T follicular helper cell (primary cell): ENCODE data around the gene MIOX.
"Not testable (repeated sequence)": the region's sequence is repeated elsewhere in the genome, so short reads cannot be mapped to it uniquely, and the experiment has no call there.

Source experiments
- DNase-seq: peaks from one replicate; pipeline ENCODE4 v3.0.0-alpha.2; 2020; ENCODE audit warnings: low read depth

The MIOX gene

DNA sequence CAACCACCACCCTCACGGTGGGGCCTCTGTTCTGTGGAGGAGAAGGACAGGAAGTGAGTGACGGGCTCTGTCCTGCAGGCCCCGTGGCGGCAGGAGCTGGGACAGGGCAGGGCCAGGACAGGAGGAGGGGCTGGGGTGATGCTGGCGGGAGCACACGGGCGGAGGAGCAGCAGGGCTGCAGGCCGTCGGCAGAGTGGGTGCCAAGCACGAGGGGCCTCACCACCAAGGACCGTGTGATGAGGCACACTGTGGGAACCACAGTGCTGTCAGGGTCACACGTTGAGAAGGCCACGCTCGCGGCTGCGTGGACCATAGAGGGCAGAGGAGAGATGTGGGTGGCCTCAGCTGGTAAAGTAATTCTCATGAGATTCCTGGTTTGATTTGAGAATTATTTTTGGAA, 30.2 kb downstream of the MIOX start:
- no peak for DNase-seq

DNA sequence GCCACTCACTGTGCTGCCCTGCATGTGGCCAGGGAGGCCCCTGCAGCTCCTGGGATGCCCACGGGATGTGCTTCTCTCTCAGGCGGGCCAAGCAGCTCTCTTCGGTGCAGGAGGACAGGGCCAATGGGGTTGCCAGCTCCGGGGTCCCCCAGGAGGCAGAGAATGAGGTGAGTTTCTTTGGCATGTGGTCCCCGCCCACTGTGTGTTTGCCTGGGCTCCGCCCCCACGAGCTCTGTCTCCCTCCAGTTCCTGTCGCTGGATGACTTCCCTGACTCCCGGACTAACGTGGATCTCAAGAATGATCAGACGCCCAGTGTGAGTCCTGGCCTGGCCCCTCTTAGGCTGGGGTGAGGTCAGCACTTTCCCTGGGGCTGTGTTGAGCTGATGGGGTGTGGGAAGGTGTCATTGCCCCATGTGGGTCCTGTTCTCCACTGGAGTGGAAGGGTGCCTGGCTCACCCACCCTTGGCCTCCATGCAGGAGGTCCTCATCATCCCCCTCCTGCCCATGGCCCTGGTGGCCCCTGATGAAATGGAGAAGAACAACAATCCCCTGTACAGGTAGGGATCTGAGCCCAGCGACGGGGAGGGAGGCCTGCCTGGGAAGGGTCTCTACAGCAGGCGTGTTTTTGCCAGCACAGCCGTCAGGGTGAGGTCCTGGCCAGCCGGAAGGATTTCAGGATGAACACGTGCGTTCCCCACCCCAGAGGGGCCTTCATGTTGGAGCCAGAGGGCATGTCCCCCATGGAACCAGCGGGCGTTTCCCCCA, 31.0 kb downstream of the MIOX start:
- no peak for DNase-seq

DNA sequence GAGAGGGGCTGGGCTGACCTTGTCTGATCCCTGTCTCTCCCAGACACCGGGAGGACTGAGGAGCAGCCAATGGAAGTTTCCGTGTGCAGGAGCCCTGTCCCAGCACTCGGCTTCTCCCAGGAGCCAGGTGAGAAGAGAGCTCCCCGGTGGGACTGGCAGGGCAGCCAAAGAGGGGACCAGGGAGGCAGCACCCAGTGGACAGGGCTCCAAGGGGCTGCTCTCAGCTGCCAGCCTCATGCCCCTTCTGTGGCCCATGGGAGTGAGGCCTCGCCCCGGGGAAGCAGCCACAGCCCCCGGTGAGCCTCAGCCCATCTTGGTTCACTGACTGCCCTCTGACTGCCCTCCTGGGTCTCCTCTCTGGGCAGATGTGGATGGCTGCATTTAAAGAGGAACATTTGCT, 31.9 kb downstream of the MIOX start:
- DNase-seq: no peak

DNA sequence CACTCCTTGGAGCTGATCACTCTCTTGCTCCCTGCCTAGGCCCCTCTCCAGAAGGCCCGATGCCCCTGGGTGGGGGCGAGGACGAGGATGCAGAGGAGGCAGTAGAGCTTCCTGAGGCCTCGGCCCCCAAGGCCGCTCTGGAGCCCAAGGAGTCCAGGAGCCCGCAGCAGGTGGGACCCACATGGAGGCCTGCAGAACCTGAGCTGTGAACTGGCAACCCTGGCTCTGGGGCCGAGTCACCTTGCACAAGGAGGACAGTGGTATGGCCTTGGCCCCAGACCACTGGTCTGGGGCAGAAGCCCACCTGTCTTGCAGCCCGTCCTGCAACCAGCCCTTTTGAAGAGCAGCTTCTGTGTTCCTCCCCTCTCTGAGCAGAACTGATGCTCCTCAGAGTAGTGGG, 32.5 kb downstream of the MIOX start:
- DNase-seq: no peak

DNA sequence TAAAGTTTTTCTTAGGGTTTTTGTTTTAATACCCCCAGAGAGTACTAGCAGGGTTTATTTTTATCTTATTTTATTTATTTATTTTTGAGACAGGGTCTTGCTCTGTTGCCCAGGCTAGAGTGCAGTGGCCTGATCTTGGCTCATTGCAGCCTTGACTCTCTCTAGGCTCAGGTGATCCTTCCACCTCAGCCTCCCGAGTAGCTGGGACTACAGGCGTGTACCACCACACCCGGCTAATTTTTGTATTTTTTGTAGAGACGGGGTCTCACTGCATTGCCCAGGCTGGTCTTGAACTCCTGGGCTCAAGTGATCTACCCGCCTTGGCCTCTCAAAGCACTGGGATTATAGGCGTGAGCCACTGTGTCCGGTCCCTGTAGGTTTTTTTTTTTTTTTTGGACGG, 33.5 kb downstream of the MIOX start:
- DNase-seq: not testable (repeated sequence)

DNA sequence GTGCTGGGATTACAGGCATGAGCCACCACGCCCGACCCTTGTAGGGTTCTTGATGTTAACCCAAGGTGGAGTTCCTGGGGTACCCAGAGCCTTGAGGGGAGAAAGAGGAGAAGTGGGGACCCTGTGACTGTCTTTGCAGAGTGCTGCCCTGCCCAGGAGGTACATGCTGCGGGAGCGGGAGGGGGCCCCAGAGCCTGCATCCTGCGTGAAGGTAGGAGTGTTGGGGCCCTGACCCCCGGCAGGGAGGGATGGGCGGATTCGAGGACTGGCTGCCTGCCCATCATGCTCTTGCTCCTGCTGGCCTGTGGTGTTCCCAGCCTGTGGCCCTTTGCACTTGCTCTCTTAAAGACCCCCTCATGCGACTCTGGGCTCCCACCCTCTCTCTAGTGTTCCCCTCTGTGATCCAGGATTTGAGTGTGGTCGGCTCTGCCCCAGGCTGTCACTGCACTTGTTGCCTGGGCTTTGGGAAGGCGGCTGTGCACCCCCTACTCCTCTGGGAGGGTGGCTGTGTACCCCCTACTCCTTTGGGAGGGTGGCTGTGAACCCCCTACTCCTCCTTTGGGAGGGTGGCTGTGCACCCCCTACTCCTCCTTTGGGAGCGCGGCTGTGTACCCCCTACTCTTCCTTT, 34.3 kb downstream of the MIOX start:
- no peak for DNase-seq

DNA sequence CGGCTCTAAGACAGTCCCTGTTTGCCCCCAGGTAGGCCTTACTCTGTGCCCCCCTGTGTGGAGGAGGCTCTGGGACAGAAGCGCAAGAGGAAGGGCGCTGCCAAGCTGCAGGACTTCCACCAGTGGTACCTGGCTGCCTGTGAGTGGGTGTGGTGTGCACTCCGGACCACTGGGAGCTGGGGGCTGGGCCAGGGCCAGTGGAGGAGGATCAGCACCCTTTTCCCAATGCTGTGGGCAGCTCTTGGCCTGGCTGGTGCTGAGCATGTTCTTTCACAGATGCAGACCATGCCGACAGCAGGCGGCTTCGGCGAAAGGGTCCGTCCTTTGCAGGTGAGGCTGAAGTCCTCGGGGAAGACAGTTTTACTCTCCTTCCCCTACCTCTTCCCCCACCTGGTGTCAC, 35.1 kb downstream of the MIOX start:
- DNase-seq: no peak

DNA sequence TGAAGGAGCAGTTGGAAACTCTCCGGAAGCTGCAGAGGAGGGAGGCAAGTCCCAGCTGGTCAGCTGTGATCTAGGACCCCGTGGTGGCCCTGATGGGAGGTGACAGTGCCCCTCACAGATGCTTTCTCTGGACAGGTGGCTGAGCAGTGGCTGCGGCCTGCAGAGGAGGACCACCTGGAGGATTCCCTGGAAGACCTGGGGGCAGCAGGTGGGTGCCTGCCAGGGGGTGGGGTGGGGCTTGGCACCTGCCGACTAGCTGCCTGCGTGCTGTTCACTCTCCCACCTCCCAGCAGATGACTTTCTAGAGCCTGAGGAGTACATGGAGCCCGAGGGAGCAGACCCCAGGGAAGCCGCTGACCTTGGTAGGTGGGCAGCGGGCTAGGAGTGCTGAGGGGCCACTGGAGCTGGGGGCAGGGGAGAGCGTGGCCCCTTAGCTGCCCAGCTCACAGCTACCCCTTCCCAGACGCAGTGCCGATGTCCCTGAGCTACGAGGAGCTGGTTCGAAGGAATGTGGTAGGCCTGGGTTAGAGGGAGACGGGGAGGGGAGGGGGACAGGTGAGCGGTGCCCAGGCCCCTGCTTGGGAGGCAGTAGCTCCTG, 35.6 kb downstream of the MIOX start:
- no peak for DNase-seq

DNA sequence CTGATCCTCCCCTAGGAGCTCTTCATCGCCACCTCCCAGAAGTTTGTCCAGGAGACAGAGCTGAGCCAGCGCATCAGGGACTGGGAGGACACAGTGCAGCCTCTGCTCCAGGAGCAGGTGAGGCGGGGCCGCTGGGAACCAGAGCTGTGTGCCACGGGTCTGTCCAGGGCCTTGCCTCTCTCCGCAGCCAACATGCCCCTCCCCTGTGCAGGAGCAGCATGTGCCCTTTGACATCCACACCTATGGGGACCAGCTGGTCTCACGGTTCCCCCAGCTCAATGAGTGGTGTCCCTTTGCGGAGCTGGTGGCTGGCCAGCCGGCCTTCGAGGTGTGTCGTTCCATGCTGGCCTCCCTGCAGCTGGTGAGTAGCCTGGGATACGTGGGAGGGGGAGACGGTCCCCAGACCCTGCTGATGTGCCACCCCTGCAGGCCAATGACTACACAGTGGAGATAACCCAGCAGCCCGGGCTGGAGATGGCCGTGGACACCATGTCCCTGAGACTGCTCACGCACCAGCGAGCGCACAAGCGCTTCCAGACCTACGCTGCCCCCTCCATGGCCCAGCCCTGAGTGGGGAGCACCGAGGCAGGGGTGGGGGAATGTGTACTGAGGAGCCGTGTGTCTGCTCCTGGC, 36.3 kb downstream of the MIOX start:
- no peak for DNase-seq

DNA sequence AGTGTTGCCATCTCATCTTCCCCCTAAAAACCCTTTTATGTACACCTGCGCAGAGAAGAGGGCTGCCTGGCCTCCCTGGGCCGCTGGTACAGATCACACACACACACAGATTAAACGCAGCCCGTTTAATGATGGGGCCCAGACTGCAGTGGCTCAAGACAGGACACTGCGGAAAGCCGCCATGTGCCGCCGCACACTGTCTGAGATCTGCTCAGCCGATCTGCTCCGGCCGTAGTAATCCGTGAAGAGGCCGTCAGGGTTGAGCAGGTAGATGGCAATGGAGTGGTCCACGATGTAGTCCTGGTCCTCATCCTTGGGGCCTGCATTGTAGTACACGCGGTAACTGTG, 36.8 kb downstream of the MIOX start:
- no peak for DNase-seq

DNA sequence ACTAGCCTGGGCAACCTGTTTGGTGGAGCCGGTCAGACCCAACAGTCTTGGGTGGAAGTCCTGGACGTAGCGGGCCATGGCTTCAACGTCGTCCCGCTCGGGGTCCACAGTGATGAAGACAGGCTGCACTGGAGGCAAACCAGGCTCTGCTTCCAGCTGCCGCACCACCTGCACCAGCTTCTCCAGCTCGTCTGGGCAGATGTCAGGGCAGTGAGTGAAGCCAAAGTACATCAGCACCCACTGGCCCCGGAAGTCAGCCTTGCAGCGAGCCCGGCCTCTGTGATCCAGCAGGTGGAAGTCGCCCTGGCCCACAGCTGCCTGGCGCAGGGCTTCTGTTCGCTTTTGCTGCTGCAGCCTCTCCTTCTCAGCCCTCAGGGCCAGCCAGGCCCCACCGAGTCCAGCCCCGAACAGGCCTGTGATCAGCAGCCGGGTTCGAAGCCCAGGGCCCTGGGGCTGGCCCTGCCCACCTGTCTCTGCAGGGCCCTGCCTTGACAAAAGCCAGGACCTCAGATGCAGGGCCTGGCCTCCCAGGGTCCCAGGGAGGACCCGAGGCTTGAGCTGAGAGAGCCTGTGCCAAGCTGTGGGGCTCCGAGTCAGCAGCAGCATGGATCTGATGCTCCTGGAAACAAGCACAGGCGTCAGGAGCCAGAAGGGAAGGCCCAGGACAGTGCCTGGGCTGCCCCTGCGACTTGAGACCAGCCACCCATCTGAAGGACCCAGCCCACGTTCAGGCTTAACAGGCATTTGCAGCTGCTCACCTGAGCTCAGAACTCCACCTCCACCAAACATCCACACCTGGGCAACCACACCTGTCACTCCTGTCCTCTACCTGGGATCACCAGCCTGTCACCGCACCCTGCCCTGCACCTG, 37.4 kb downstream of the MIOX start:
- no peak for DNase-seq

DNA sequence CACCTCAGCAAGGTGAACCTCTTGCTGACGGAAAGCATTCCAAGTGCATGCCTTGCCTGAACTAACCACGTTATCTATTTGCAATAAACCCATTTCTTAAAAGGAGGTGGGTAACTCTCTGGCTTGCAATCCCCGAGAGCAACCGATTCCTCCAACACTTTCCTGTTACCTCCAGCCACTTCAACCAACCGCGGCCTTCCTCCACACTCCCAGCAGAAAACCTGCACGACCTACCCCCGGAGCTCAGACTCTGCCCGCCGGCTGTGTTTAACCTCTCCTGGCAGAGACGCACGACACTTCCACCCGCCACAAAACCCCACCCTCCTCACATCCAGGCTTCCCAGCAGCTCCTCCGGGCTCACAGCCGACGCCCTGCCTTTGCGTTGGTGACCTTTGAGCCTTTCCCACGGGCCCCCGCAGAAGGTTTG, 38.0 kb downstream of the MIOX start:
- no peak for DNase-seq

DNA sequence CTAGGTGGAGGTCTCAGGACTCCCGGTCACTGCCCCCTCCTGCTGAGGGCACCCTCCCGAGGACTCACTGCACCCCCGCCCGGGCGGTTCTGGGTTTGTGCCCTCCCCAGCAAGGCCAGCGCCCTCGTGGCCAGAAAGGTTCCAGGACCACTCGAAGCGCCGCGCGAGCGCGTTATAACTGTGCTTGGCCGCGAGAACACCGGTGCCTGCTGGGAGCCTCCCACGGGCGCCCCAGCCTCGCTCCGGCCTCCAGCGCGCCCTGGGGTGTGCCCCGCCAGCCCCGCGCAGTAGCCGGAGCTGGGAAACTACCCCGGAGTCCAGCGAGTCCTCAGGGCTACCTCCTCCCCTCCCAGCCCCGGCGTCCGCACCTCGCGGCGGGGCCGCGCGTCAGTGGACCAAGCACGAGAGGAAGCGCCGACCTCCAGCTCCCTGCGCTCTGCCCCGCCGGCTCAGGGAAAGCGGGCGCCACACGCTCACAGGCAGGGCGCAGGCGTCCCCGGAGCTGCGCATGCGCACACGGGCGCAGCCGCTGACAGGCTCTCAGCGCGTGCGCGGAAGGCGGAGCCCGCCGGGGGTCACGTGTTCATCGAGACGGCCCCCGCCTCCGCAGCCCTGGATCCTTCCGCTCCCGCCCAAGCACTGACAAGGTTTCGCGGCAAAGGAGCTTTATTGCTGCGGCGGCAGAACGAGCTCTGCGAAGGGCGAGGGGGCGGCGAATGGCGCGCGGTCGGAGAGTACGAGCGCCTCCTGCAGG, 38.6 kb downstream of the MIOX start, which contains the start of gene SCO2:
TSS of gene SCO2 (minus strand) at position 495 of the 754 bp plus-strand sequence. CDS start 1,187 bp downstream, outside the sequence.
- peak; percentile 97 for DNase-seq

DNA sequence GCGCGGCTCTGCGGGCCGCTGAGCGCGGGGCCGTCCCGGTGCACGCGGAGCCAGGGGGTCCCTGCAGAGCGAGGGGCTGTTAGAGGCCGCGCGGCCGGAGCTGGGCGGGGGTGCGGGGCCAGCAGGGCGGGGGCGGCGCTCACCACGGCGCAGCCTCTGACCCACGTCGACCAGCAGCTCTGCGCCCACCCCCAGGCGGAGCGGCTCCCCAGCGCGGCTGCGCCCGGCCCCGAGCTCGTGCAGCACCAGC, 39.1 kb downstream of the MIOX start:
- DNase-seq: no peak

DNA sequence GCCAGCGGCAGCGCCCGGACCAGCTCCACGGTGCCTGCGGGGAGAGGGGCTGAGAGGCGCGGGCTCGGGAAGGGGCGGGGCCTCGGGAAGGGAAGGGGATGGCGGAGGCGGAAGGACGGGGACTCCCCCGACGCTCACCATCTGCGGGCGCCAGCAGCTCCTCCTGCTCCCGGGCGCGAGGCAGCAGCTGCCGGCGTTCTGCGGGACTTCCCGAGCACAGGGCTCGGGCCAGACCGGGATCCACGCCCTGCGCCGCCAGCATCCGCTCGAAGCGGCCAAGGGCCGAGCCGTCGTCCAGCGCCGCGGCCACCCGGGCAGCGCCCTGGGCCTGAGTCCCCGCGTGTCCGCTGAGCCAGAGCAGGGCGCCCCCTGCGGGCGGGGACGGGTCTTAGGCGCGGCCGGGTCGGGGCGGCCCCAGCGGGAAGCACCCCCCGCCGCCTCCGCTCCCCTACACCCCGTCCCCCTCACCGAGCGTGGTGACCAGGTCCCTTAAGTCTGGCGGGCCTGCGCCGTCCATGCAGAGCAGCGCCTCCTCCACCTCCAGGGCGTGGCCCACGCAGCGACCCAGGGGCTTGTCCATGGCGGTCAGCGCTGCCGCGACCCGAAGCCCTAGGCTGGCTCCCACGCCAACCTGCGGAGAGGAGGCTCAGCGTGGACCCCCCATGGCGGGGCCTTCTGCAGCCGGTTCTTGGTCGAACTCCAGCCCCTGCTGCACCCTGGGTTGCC, 39.6 kb downstream of the MIOX start:
- peak; percentile 72 for DNase-seq

DNA sequence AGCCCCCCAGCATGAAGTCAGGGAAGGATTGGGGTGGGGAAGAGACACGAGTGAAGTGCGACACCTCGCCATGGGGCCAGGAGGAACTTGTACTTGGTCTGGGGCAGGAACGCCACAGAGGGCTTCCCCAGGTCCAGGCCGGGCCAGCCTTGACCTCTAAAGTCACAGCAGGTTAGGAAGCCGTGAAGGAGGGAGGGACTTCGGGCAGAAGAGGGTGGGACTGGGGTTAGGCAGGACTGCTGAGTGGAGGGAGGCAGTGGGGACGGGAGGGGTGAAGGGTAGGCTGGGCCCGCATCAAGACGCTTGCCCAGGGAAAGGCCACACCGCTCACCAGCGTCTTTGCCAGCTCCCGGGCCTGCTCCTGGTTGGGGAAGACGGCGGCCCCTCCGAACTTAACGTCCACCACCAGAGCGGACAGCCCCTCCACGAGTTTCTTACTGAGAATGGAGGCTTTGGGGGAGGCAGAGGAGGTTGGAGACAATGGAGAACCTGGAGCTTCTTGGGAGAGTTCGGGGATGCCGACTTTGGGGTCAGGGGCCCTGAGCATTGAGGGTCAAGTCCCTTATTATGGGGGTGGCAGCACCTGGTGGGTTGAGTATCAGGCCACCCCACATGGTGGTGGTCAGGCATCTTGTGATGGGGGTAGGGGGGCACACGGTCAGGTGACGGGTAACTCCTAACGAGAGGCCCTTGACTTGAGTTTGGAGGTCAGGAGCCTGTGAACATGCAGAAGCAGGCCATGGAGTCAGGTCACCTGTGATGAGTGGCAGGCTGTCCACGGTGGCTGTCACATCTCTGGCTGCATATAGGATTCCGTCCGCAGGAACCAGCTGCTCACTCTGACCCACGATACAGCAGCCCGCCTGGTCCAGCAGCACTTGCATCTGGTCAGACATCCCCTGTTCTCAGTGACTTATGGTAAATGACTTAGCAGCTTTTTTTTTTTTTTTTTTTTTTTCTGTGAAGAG, 40.5 kb downstream of the MIOX start:
- no peak for DNase-seq

DNA sequence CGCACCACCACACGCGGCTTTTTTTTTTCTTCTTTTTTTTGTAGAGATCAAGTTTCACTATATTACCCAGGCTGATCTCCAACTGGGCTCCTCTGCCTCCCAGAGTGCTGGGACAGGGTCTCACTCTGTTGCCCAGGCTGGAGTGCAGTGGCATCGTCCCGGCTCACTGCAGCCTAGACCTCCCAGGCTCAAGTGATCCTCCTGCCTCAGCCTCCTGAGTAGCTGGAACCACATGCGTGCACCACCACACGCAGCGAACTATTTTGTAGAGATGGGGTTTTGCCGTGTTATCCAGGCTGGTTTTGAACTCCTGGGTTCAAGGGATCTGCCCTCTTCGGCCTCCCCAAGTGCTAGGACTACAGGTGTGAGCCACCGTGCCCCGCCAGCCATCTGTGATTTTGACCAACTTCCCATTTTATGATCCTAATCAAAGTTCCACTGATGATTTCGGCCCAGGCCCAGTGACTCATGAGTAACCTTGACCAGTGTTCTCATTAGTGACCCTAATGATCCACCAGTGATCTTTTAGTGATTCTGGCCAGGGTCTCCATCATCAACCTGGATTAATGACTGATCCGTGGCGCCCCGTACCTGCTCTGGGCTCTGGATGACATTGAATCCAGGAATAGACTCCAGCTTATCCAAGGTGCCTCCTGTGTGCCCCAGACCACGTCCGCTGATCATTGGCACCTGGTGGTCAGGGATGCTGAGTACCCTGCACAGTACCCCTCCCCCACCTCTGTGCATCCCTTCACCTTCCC, 41.4 kb downstream of the MIOX start:
- DNase-seq: no peak

DNA sequence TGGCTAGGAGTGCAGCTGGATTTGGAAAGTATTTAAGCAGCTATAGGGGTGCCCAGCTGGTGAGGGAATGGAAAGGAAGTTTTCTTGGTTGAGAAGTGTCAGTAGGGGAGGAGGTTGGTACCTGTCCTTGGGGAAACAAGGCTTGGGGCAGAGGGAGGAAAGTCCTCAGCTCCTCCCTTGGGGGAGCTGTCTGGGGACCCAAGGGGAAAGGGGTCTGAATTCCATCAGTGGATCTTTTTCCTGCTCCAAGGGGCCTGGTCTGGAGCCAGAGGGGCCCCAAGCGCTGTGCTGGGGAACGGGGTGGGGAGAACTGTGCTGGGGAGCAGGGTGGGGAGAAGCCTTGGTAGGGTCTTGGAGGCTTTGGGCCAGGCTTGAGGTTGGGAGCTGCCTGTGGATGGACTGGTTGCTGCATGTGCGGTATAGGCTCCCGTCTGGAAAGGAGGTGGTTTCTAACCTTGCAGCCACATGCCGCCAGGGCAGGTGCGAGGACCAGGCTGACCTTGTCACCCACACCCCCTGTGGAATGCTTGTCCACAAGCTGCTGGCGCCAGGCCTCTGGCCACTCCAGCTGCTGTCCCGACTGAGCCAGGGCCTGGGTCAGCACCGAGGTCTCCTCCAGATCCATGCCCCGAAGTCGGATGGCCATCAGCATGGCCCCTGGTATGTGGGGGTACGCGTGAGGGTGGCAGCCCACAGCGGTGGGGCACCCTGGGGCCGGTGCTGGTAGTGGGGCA, 42.2 kb downstream of the MIOX start:
- no peak for DNase-seq
